Epithelial cell of proximal tubule (primary cell): ENCODE data around the gene TEX19. TPM values are rescaled to one million over a fixed set of nuclear protein-coding genes. Genes with fewer than 3 reads are reported as not detected.
"Not testable (repeated sequence)": the region's sequence is repeated elsewhere in the genome, so short reads cannot be mapped to it uniquely, and the experiment has no call there.

Experiments
- DNase-seq: peaks from one replicate; pipeline ENCODE4 v3.0.0-alpha.2; 2011; ENCODE audit warnings: low read depth
- H3K4me3 ChIP-seq: 2 replicates; pipeline ENCODE4 v1.5.1; 2011; ENCODE audit warnings: low read depth, mild to moderate bottlenecking, low read length
- CTCF ChIP-seq: conservative IDR thresholded peaks from 2 replicates; pipeline ENCODE4 v1.5.1; 2012; ENCODE audit warnings: low read depth, mild to moderate bottlenecking, low read length
- total RNA-seq: library from RNA; depleted of rRNA; stranded (reverse); fragments of >200 nt; gene quantifications from 2 replicates; pipeline ENCODE4 v1.2.3, GENCODE V29; 2015

Gene TEX19
- total RNA-seq, 1 donor from 2014 or later: not detected

- no peak for TF ChIP-seq CTCF
- no peak for DNase-seq
- no peak overlapping the region for H3K4me3 ChIP-seq
Measured at GRCh38 chr17:82378741-82379021, 19.6 kb downstream of the TEX19 start.

GRCh38 chr17:82380860-82381702 lies 22.0 kb downstream of the TEX19 start:
- DNase-seq: peak; percentile 36
- no peak for TF ChIP-seq CTCF
- no peak overlapping the region for H3K4me3 ChIP-seq

- not testable (repeated sequence) for H3K4me3 ChIP-seq, DNase-seq
Measured at GRCh38 chr17:82381703-82382009, 22.6 kb downstream of the TEX19 start.

GRCh38 chr17:82382220-82382932 lies 23.3 kb downstream of the TEX19 start:
- DNase-seq, H3K4me3 ChIP-seq: not testable (repeated sequence)

GRCh38 chr17:82382933-82383255 lies 23.8 kb downstream of the TEX19 start:
- no peak for TF ChIP-seq CTCF
- DNase-seq: no peak
- no peak overlapping the region for H3K4me3 ChIP-seq

- no peak for TF ChIP-seq CTCF
- H3K4me3 ChIP-seq: no peak overlapping the region
- no peak for DNase-seq
Measured at GRCh38 chr17:82383411-82383810, 24.4 kb downstream of the TEX19 start.

- no peak overlapping the region for H3K4me3 ChIP-seq
- TF ChIP-seq CTCF: no peak
- DNase-seq: no peak
Measured at GRCh38 chr17:82384051-82384729, 25.1 kb downstream of the TEX19 start.
